ENCODE data around the gene DIPK1B.
"Not testable (repeated sequence)": the region's sequence is repeated elsewhere in the genome, so short reads cannot be mapped to it uniquely, and the experiment has no call there.

DIPK1B gene

GRCh38 chr9:136753371-136754058, 41.1 kb downstream of the DIPK1B start:
- DNase-seq (ENCODE audit: low read depth, low spot score): no peak

- DNase-seq (ENCODE audit: low read depth, low spot score): no peak
Observed at GRCh38 chr9:136754059-136754572, 41.7 kb downstream of the DIPK1B start.

- DNase-seq (ENCODE audit: low read depth, low spot score): peak; percentile 45
Observed at GRCh38 chr9:136754626-136755301, 42.4 kb downstream of the DIPK1B start.

GRCh38 chr9:136755302-136756133, 43.1 kb downstream of the DIPK1B start:
- not testable (repeated sequence) for DNase-seq (ENCODE audit: low read depth, low spot score)

GRCh38 chr9:136756134-136756438, 43.7 kb downstream of the DIPK1B start:
- no peak for DNase-seq (ENCODE audit: low read depth, low spot score)

GRCh38 chr9:136756836-136757235, 44.5 kb downstream of the DIPK1B start:
- no peak for DNase-seq (ENCODE audit: low read depth, low spot score)

GRCh38 chr9:136757328-136757727, 45.0 kb downstream of the DIPK1B start:
- no peak for DNase-seq (ENCODE audit: low read depth, low spot score)

GRCh38 chr9:136757751-136758140, 45.4 kb downstream of the DIPK1B start:
- no peak for DNase-seq (ENCODE audit: low read depth, low spot score)

GRCh38 chr9:136759001-136759400, 46.6 kb downstream of the DIPK1B start:
- DNase-seq (ENCODE audit: low read depth, low spot score): no peak

- no peak for DNase-seq (ENCODE audit: low read depth, low spot score)
Observed at GRCh38 chr9:136759436-136760325, 47.3 kb downstream of the DIPK1B start.

- DNase-seq (ENCODE audit: low read depth, low spot score): peak; percentile 36
Observed at GRCh38 chr9:136760424-136760823, 48.1 kb downstream of the DIPK1B start.

GRCh38 chr9:136760834-136761544, 48.6 kb downstream of the DIPK1B start:
- DNase-seq (ENCODE audit: low read depth, low spot score): peak; percentile 73

GRCh38 chr9:136761545-136761981, 49.2 kb downstream of the DIPK1B start:
- DNase-seq (ENCODE audit: low read depth, low spot score): no peak

GRCh38 chr9:136762221-136762691, 49.9 kb downstream of the DIPK1B start:
- peak; percentile 43 for DNase-seq (ENCODE audit: low read depth, low spot score)

- peak; percentile 96 for DNase-seq (ENCODE audit: low read depth, low spot score)
Observed at GRCh38 chr9:136762915-136763648, 50.7 kb downstream of the DIPK1B start.

GRCh38 chr9:136763649-136764035, 51.3 kb downstream of the DIPK1B start:
- no peak for DNase-seq (ENCODE audit: low read depth, low spot score)

- peak; percentile 46 for DNase-seq (ENCODE audit: low read depth, low spot score)
Observed at GRCh38 chr9:136764301-136764891, 52.0 kb downstream of the DIPK1B start, which contains the start of gene LCN15. Gene LCN15, minus strand, starts transcription at chr9:136764518. Its CDS starts 30 bp downstream, at chr9:136764488.

GRCh38 chr9:136765041-136765440, 52.7 kb downstream of the DIPK1B start:
- no peak for DNase-seq (ENCODE audit: low read depth, low spot score)

- DNase-seq (ENCODE audit: low read depth, low spot score): not testable (repeated sequence)
Observed at GRCh38 chr9:136765745-136766409, 53.5 kb downstream of the DIPK1B start.
